ENCODE results near the gene ADRA1B.

ADRA1B gene

DNA sequence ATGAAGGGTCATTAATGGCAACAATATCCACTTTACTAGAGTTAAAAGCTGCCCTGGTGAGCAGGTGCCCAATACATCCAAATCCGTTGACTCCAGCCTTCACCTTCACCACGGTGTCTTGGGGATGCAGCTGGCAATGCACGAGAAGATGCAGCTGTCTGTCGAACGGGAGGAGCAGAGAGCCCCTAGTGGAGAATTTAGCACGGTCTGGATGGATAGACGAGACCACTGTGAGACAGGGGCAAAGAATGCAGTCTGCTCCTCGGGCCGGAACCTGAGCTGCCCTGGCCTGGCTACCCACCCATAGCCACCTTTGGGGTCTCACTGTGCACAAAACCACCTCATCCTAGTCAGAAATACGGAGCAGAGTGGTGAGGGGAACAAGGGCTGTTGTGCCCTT, 35.1 kb downstream of the ADRA1B start:
- TF ChIP-seq CTCF (IDR thresholded peaks at IDR 0.05): 0 out of 2 replicates have a peak, but pooled peaks have one; percentile 13

DNA sequence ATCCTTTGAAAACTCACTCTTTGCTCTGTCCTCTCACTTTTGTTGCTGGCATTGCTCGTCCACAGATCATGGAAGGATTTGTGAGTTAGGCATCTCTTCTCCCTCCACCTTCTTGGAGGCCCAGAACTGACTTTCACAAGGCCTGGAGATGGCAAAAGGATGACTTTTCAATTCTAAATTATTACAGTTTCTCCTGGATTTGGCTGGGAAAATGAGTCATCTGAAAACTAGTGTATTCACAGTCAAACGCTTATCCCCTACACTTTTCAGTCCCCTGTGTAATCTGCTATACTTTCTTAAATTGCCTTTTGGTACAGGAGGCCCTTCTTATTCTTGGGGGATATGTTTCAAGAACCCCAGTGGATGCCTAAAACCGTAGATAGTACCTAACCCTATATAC, 35.6 kb downstream of the ADRA1B start:
- TF ChIP-seq CTCF (IDR thresholded peaks at IDR 0.05): no peak

DNA sequence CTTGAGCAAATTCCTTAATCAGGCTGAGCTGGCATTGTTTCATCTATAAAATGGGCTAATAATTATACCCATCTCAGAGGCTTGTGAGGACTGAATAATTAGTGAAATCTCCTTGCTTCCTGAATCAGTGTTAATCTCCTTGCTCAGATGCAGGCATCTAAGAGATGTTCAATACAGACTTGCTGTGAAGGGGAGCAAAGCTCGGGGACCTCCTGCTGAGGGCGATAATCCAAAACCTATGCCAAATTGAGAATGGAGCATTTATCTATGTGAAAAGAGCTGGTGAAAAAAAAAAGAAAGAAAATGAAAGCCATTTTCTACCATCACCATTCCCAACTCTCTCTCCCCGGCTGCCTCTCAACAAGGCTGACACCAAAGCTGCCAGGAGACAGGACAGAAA, 37.3 kb downstream of the ADRA1B start:
- TF ChIP-seq CTCF (IDR thresholded peaks at IDR 0.05): no peak

DNA sequence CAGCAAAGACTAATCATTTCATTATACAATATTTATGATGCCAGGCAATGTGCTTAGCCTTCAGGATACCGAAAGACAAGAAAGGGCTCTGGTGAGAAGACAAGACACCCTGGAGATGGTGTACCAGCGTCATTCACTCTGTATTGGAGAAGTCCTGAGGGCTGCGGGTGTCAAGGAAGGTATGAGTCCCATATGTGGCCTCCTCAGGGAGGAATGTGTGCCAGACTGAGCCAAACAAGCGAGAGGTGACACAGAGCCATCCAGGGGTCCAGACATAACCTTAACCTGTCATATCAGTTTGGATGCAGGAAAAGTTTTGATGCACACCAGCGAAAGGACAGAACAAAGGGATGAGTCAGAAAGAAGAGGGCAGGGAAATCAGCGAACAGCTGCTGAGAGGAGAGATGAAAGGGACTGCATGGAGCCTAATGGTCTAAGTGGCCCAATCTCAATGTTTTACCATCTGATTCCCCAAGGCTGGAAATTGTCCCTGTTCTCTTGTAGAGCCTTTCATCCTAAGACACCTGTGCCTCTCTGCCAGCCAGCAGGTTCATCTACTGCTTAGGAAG, 38.9 kb downstream of the ADRA1B start:
- TF ChIP-seq CTCF (IDR thresholded peaks at IDR 0.05): no peak

GRCh38 chr5:159956074-159956473, 39.8 kb downstream of the ADRA1B start:
- TF ChIP-seq CTCF (IDR thresholded peaks at IDR 0.05): no peak

DNA sequence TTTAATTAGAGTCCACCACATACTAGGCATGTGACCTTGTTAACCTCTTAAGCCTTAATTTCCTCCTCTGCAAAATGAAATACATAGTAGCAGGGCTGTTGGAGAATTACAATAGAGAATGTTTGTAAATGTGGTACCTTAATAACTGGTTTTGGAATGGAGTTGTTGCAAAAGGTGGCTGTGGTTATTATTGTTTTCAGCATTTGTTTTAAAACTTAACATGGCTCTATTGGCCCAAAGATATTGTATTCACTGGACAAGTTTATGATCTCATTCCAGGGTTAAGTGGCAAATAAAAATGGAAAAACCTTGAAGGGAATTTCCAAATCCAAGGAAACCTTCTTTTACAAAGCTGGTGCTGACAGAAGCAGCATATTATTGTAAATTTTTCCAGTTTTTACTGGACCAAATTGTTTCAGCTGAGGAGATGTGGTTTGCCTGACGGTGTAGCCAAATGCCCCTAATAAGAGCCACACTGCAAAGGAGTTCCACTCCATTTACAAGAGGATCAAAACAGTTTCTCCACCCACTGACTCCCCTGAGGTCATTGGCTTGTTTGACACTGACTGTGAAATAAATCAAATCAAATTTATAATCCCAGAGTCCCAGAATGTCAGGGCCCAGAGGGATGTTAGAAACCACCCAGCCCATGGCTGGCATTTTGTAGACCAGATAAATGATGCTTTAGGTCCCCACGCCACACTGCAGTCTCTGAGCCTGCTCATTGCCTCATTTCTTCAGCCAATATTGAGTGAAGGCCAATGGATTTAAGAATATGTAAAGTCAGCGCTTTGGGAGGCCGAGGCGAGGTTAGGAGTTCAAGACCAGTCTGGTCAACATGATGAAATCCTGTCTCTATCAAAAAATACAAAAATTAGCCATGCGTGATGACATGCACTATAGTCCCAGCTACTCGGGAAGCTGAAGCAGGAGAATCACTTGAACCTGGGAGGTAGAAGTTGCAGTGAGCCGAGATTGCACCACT, 45.2 kb downstream of the ADRA1B start:
- no peak for TF ChIP-seq CTCF (IDR thresholded peaks at IDR 0.05)

DNA sequence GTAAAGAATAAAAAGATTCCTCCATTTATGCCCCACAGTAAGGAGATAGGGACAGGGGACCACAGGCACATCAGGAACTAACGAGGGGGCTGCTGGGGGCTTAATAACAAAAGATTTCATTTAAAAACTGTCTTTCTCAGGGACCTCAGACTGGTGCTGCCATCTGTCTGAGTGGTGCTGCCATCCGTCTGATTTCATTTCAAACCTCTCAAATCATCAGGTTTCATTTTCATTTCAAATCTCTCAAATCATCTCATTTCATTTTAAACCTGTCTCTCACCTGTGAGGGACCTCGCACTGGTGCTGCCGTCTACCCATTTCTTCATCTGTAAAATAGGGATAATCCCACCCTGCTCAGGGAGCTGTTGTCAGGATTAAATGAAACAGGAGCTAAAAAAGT, 45.9 kb downstream of the ADRA1B start:
- no peak for TF ChIP-seq CTCF (IDR thresholded peaks at IDR 0.05)

Measured in LNCAP (cell line).